A549 (cell line): ENCODE data around the gene RPS6KA2. TPM values are rescaled to one million over a fixed set of nuclear protein-coding genes. Genes with fewer than 3 reads are reported as not detected.

Source experiments
- ATAC-seq, 2 experiments: fragments of 200-7000 bp in 1 of 2; fragments of >200 bp in 1 of 2; cut with Nextera tagmentation in 1 of 2; cut with Tn5 transposase in 1 of 2; 3 replicates each; pipeline versions ENCODE4 v1.8.0 to v1.9.1; 2018 to 2020; ENCODE audit warnings: mild to moderate bottlenecking in 1 of 2, moderate library complexity in 1 of 2
- CTCF ChIA-PET: fragments of 300-600 bp; sonication (Branson Sonifier 250); formaldehyde crosslinking; extraction: SDS; loops from one replicate; lab custom pipeline; 2021; ENCODE audit warnings: antibody characterized with exemption, inconsistent platforms; lab: Yijun Ruan, JAX
- POLR2A ChIA-PET: fragments of 350-600 bp; formaldehyde crosslinking; extraction: SDS; loops from one replicate; lab custom pipeline; 2021; ENCODE audit warnings: antibody characterized with exemption, inconsistent platforms; lab: Yijun Ruan, JAX
- DNase-seq, 2 experiments: peaks; one replicate each; pipeline versions ENCODE4 v3.0.0 to v3.0.0-alpha.2; 2011 to 2016; ENCODE audit warnings: low read depth in 1 of 2, low spot score in 1 of 2
- FAIRE-seq: peaks from 2 replicates; lab custom pipeline; 2011; peaks lifted over from hg19 to GRCh38; lab: Jason Lieb, UNC
- H3K27ac ChIP-seq, 2 experiments: fragments of >200 bp; sonication (Bioruptor Twin); formaldehyde crosslinking; 3 replicates each; pipeline ENCODE4 v1.5.1; 2016 to 2017
- H3K4me1 ChIP-seq: fragments of >200 bp; sonication (Bioruptor Twin); formaldehyde crosslinking; 3 replicates; pipeline ENCODE4 v1.6.1; 2016
- H3K4me2 ChIP-seq: fragments of >200 bp; sonication (Bioruptor Twin); formaldehyde crosslinking; 3 replicates; pipeline ENCODE4 v1.6.1; 2016
- H3K4me3 ChIP-seq: fragments of >200 bp; sonication (Bioruptor Twin); formaldehyde crosslinking; 3 replicates; pipeline ENCODE4 v1.5.1; 2016
- H3K9me3 ChIP-seq: fragments of >200 bp; sonication (Bioruptor Twin); formaldehyde crosslinking; 3 replicates; pipeline ENCODE4 v1.6.1; 2016
- ATOH8 ChIP-seq: fragments of 250-450 bp; sonication (Bioruptor Pico); IDR thresholded peaks from 2 replicates; pipeline ENCODE4 v1.5.0; 2020; ENCODE audit warnings: low read depth, mild to moderate bottlenecking, moderate library complexity
- CBX8 ChIP-seq: fragments of 200-600 bp; sonication (generic); IDR thresholded peaks from 2 replicates; pipeline ENCODE4 v1.6.1; 2016
- CHD2 ChIP-seq: fragments of 150-350 bp; IDR thresholded peaks from 2 replicates; pipeline ENCODE4 v1.6.1; 2014; ENCODE audit warnings: low read length; ENCODE audit not compliant: partially characterized antibody
- CHD4 ChIP-seq: fragments of 200-600 bp; sonication (generic); IDR thresholded peaks from 2 replicates; pipeline ENCODE4 v1.6.1; 2016; ENCODE audit warnings: antibody characterized with exemption, mild to moderate bottlenecking, borderline replicate concordance
- E2F6 ChIP-seq: IDR thresholded peaks from 2 replicates; pipeline ENCODE4 v1.6.1; 2012; ENCODE audit warnings: low read depth, borderline replicate concordance
- EHMT2 ChIP-seq: fragments of 200-600 bp; sonication (generic); IDR thresholded peaks from 2 replicates; pipeline ENCODE4 v1.6.1; 2016; ENCODE audit warnings: antibody characterized with exemption, low read depth, mild to moderate bottlenecking, moderate library complexity
- ELK1 ChIP-seq: fragments of 150-350 bp; IDR thresholded peaks from 2 replicates; pipeline ENCODE4 v1.6.1; 2014; ENCODE audit warnings: low read depth, mild to moderate bottlenecking, low read length
- ESRRA ChIP-seq: fragments of 150-350 bp; IDR thresholded peaks from 2 replicates; pipeline ENCODE4 v1.6.1; 2014; ENCODE audit warnings: mild to moderate bottlenecking, low read length, borderline replicate concordance
- FOSB ChIP-seq: fragments of 250-450 bp; sonication (Bioruptor Pico); IDR thresholded peaks from 2 replicates; pipeline ENCODE4 v1.5.0; 2020; ENCODE audit warnings: mild to moderate bottlenecking, moderate library complexity
- FOSL2 ChIP-seq, 2 experiments: fragments of 450-650 bp in 1 of 2; fragments of >200 bp in 1 of 2; sonication (Bioruptor Twin) in 1 of 2; formaldehyde crosslinking; IDR thresholded peaks; 2 replicates each; pipeline versions ENCODE4 v1.5.0 to v1.6.1; 2016 to 2020; ENCODE audit warnings: mild to moderate bottlenecking in 1 of 2, moderate library complexity in 1 of 2
- GATA3 ChIP-seq: IDR thresholded peaks from 2 replicates; pipeline ENCODE4 v1.6.1; 2012; ENCODE audit warnings: borderline replicate concordance
- HES2 ChIP-seq: fragments of >200 bp; sonication (Bioruptor Twin); formaldehyde crosslinking; IDR thresholded peaks from 2 replicates; pipeline ENCODE4 v1.6.1; 2016
- HEYL ChIP-seq: fragments of 250-450 bp; sonication (Bioruptor Pico); IDR thresholded peaks from 2 replicates; pipeline ENCODE4 v1.8.0; 2021; ENCODE audit warnings: mild to moderate bottlenecking, moderate library complexity
- HOXA7 ChIP-seq: fragments of 250-450 bp; sonication (Bioruptor Pico); IDR thresholded peaks from 2 replicates; pipeline ENCODE4 v1.5.0; 2020; ENCODE audit warnings: mild to moderate bottlenecking, moderate library complexity
- KDM1A ChIP-seq: fragments of 200-600 bp; sonication (generic); IDR thresholded peaks from 2 replicates; pipeline ENCODE4 v1.6.1; 2016; ENCODE audit warnings: low read depth, mild to moderate bottlenecking
- KDM5A ChIP-seq: fragments of 200-600 bp; sonication (generic); IDR thresholded peaks from 2 replicates; pipeline ENCODE4 v1.6.1; 2016; ENCODE audit warnings: antibody characterized with exemption, mild to moderate bottlenecking
- NR3C1 ChIP-seq: fragments of >200 bp; sonication (Bioruptor Twin); formaldehyde crosslinking; IDR thresholded peaks from 3 replicates; pipeline ENCODE4 v1.6.1; 2017
- POLR2AphosphoS2 ChIP-seq: conservative IDR thresholded peaks from 2 replicates; pipeline ENCODE4 v1.6.1; 2012; ENCODE audit warnings: low read length, improper control_type of control experiment, inconsistent platforms
- RAD21 ChIP-seq, 2 experiments: fragments of >200 bp in 1 of 2; sonication (Bioruptor Twin) in 1 of 2; formaldehyde crosslinking in 1 of 2; IDR thresholded peaks in 1 of 2; conservative IDR thresholded peaks in 1 of 2; 2 replicates in 1 of 2; 3 replicates in 1 of 2; pipeline ENCODE4 v1.6.1; 2012 to 2018; ENCODE audit warnings: inconsistent platforms in 1 of 2
- RARB ChIP-seq: fragments of 250-450 bp; sonication (Bioruptor Pico); IDR thresholded peaks from 2 replicates; pipeline ENCODE4 v1.8.0; 2021; ENCODE audit warnings: mild to moderate bottlenecking, moderate library complexity
- USF2 ChIP-seq: fragments of 450-650 bp; IDR thresholded peaks from 2 replicates; pipeline ENCODE4 v1.6.1; 2014; ENCODE audit warnings: antibody characterized with exemption
- ZC3H11A ChIP-seq: fragments of 450-650 bp; IDR thresholded peaks from 2 replicates; pipeline ENCODE4 v1.6.1; 2014; ENCODE audit warnings: antibody characterized with exemption, mild to moderate bottlenecking
- ZNF302 ChIP-seq: fragments of 250-450 bp; sonication (Bioruptor Pico); IDR thresholded peaks from 2 replicates; pipeline ENCODE4 v1.9.0; 2021; ENCODE audit warnings: inconsistent platforms, mild to moderate bottlenecking, moderate library complexity
- WGBS: methylation state at CpG from one replicate; pipeline ENCODE4 v1.1.6; 2017; ENCODE audit errors: missing lambda C conversion rate; 5-methylcytosine and 5-hydroxymethylcytosine counted together
- polyA plus RNA-seq, 4 experiments: library from polyadenylated mRNA; depleted of rRNA in 3 of 4; stranded (reverse); fragments of >200 nt; fragmentation: RNase III in 1 of 4; extraction: RNeasy Plus Mini Kit Qiagen cat#74134 plus additional on column Dnase treatment in 1 of 4; gene quantifications; 2 replicates in 3 of 4; 3 replicates in 1 of 4; pipeline ENCODE4 v1.2.3, GENCODE V29; 2011 to 2017

RPS6KA2 gene
- polyA plus RNA-seq, 2 of the 4 experiments (the other 2 are of a cell fraction), result 0.19 TPM; not detected in 1

- Histone ChIP-seq H3K4me1 (no peaks in the 10 kb centered on the region), H3K4me3 (no peak overlapping the region), H3K27ac (no peak overlapping the region), H3K4me2 (no peak overlapping the region), H3K9me3 (no peaks in the 10 kb centered on the region)
- ChIA-PET CTCF (no interaction called here), POLR2A (no interaction called here)
- ATAC-seq (no peak), DNase-seq (no peak), FAIRE-seq (no peak)
- WGBS, result 31% methylated on average over 7 of the region's 7 CpGs
- TF ChIP-seq E2F6 (no peak), USF2 (no peak), ELK1 (no peak), HOXA7 (CRISPR knock-in tag) (no peak), KDM5A (no peak), CHD2 (no peak), HEYL (CRISPR knock-in tag) (no peak), NR3C1 (no peak), GATA3 (no peak), RAD21 (conservative IDR thresholded peaks at IDR 0.05 in 1 of 2, IDR thresholded peaks at IDR 0.05 in 1 of 2) (no peak), CHD4 (no peak), ATOH8 (CRISPR knock-in tag) (no peak)
These were observed 127.5 kb downstream of the RPS6KA2 start for GRCh38 chr6:166499350-166500163.

- 74% methylated on average over 15 of the region's 23 CpGs for WGBS
- CTCF ChIA-PET, result no interaction called here
- Histone ChIP-seq H3K4me1 (no peaks in the 10 kb centered on the region), H3K4me3 (no peak overlapping the region)
- ATAC-seq, result no peak
- TF ChIP-seq FOSL2 (IDR thresholded peaks at IDR 0.05), result no peak
- TF ChIP-seq FOSL2 (CRISPR knock-in tag; IDR thresholded peaks at IDR 0.05), result no peak
- no peak for TF ChIP-seq GATA3
- TF ChIP-seq HES2, result no peak
- no peak for TF ChIP-seq KDM5A
- TF ChIP-seq, all 56 proteins: peak for 0
- Histone ChIP-seq H3K27ac (no peak overlapping the region), H3K9me3 (no peaks in the 10 kb centered on the region), H3K4me2 (no peak overlapping the region)
- FAIRE-seq (no peak), DNase-seq (no peak)
- POLR2A ChIA-PET, result no interaction called here
These were observed 128.2 kb downstream of the RPS6KA2 start for GRCh38 chr6:166498661-166499349.

GRCh38 chr6:166498228-166498627 is 128.8 kb downstream of the RPS6KA2 start:
- ATAC-seq, result no peak
- WGBS, result 78% methylated on average over 25 of the region's 25 CpGs
- no peaks in the 10 kb centered on the region for H3K9me3 ChIP-seq
- H3K27ac ChIP-seq, result no peak overlapping the region
- no peak for FAIRE-seq
- CTCF ChIA-PET, result no interaction called here
- POLR2A ChIA-PET, result no interaction called here
- DNase-seq, result no peak
- H3K4me2 ChIP-seq, result no peak overlapping the region
- H3K4me1 ChIP-seq, result no peaks in the 10 kb centered on the region
- no peak overlapping the region for H3K4me3 ChIP-seq
- no peak for TF ChIP-seq FOSB (CRISPR knock-in tag)
- TF ChIP-seq FOSL2 (IDR thresholded peaks at IDR 0.05), result no peak
- TF ChIP-seq FOSL2 (CRISPR knock-in tag; IDR thresholded peaks at IDR 0.05), result no peak
- no peak for TF ChIP-seq E2F6
- TF ChIP-seq RAD21 (conservative IDR thresholded peaks at IDR 0.05 in 1 of 2, IDR thresholded peaks at IDR 0.05 in 1 of 2), result no peak
- TF ChIP-seq KDM1A, result no peak
- TF ChIP-seq RARB (CRISPR knock-in tag), result no peak
- no peak for TF ChIP-seq HEYL (CRISPR knock-in tag)
- TF ChIP-seq ESRRA, result no peak
- no peak for TF ChIP-seq POLR2AphosphoS2
- TF ChIP-seq CBX8, result no peak
- TF ChIP-seq EHMT2, result no peak
- TF ChIP-seq ZNF302 (CRISPR knock-in tag), result no peak
- TF ChIP-seq ZC3H11A, result no peak
